Non-pigmented ciliary epithelial cell (primary cell): ENCODE measurements around the gene GCAT.
"Not testable (repeated sequence)": the region's sequence is repeated elsewhere in the genome, so short reads cannot be mapped to it uniquely, and the experiment has no call there.

Experiments
- DNase-seq: peaks from one replicate; pipeline ENCODE4 v3.0.0-alpha.2; 2010; ENCODE audit warnings: low read depth

The GCAT gene

DNA sequence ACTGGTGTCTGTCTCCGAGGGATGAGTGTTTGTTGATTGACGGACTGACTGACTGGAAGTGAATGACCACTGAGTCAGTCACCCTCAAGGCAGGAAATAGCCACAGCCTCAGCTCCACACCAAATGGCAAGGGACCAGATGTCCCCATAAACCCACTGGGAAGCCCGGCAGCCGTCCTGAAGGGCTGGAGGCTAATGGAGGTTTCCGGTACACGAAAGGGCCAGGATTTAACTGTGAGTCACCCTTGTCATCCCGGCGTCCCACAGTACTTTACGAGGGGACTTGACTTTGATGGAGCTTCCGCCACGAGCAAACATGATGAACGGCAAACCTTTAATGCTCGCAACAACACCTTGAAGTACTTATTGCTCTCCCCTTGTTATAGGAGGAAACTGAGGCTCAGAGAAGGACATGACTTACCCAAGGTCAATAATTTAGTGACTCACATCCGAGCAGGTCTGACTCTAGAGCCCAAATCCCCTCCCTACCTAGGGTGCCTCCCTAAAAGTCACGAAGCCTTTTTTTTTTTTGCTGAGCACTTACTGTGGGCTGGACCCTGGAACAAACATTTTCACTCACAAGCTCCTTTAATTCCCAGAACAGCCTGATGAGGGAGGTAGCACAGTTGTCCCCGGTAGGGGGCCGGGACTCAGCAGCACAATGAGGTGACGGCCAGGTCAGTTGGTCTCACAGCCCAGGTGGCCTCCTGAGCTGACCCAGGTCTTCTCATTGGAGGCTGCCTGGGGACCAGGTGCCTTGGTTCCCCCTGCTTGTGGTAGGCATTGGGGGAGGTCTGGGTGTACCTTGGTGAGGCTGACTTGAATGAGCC is 25.2 kb upstream of the GCAT start:
- DNase-seq, result no peak

DNA sequence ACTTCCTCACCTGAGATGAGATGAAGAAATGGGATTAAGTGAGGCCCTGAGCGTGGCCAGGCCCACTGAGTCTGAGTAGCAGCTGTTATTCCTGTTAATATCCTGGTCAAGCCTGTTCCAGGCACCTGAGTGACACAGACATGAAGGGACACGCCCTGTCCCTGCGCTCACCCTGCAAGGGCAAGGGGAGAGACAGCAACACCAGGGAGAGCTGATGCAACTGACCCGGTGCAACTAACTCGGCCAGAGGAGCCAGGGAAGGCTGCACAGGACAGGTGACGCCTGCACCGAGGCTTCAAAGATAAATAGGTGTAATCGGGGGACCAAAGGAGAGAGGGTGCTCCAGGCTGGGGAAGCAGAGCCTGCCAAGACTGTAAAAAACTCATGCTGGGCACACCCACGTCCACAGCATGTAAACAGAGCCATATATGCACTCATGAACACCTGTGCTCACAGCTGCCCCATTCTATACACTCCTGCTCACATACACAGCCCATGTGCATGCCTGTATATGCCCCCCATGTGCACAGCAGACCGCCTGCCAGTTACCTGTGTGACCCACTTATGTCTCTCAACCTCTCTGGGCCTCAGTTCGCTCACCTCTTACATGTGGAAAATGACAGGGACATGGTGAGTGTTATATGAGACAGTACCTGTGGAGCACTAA is 22.8 kb upstream of the GCAT start:
- no peak for DNase-seq

DNA sequence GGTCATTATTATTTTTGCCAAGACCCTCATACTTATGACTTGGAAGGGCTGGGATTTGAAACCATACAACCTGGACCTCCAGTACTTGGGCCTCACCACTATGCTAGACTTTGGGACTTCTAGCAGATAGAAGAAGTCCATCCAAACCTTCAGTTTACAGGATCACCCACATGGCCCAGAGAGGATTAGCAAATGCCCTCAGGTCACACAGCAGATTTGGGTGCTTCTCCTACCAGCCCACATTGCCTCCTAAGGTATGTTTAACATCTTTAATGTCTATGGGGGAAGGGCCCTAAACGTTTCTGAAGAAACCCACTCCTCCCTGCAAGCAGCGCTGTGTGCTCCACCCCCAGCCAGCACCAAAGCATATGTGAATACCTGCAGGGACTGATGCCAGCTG is 17.5 kb upstream of the GCAT start:
- DNase-seq, result no peak

DNA sequence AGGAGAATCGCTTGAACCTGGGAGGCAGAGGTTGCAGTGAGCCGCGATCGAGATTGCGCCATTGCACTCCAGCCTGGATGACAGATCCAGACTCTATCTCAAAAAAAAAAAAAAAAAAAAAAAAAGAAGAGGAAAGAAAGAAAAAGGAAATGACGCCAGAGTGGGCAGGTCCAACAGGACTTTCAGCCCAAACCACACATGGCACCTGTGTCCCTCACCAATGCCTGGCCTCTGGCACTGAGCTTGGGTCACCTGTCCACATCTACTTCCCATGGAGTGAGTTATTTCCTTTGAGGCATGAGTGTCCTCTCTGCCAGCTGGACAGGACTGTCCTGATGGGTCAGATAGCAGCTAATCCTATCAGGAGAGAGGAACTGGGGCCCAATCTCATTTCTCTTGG is 15.2 kb upstream of the GCAT start:
- no peak for DNase-seq

DNA sequence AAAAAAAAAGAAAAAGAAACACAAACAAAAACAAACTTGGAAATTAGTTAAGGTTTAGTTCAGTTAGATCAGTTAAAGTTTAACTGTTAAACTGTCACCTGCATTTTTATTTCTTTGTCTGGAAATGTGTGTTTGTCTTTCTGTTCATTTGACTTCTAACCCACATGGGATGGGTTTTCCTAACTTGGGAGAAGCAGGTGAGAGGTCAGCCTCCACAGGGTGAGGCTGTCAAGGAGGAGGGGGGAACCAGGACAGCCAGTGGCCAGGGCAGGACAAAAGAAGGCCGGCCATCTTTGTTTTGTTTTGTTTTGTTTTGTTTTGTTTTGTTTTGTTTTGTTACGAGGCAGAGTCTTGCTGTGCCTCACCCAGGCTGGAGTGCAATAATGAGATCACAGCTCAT is 13.4 kb upstream of the GCAT start:
- no peak for DNase-seq

DNA sequence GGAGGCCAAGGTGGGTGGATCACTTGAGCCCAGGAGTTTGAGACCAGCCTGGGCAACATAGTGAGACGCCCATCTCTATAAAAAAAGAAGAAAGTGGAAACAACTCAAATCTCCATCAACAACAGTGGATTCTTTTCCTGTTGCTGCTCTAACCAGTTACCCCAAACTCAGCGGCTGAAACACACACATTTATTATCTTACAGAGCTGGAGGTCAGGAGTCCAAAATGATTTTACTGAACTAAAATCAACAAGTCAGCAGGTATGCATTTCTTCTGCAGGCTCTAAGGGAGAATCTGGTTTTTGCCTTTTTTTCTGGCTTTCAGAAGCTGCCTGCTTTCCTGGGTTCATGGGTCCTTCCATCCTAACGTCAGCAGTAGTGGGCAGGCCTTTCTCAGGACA is 11.7 kb upstream of the GCAT start:
- DNase-seq, result no peak

DNA sequence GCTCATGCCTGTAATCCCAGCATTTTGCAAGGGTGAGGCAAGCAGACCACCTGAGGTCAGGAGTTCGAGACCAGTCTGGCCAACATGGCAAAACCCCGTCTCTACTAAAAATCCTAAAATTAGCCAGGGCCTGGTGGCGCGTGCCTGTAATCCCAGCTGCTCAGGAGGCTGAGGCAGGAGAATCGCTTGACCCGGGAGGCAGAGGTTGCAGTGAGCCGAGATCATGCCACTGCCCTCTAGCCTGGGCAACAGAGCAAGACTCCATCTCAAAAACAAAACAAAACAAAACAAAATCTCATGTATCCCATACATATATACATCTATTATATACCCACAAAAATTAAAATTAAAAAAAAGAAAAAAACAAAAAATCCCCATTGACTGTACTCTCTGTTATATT is 10.5 kb upstream of the GCAT start:
- DNase-seq, result not testable (repeated sequence)

DNA sequence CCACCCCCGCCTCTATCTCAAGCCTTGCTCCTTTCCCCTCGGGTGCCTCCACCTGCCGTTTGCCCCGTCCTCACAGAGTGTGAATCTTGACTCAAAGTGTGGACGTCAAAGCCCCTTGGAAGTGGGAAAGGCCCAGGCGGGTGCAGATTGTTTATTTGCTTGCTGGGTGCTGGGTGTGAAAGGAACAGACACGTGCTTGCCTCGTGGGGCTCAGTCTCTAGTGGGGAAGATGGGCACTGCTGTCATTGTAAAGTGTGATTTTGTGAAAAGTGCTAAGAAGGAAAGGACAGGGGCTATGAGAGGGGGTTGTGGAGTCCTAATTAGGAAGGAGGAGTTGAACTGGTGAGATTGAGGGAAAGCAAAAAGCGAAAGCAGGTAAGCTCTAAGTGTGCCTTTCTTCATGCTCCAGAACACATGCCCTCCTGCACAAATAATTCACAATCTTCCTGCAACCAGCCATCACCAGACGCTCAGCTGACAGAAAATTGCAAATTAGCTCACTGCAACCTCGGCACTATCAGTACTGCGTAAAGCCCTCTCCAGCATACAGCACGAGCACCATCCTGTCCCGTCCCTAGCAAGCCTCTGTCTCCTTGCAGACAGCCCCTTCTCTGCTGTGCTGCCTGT is 9.7 kb upstream of the GCAT start:
- no peak for DNase-seq

DNA sequence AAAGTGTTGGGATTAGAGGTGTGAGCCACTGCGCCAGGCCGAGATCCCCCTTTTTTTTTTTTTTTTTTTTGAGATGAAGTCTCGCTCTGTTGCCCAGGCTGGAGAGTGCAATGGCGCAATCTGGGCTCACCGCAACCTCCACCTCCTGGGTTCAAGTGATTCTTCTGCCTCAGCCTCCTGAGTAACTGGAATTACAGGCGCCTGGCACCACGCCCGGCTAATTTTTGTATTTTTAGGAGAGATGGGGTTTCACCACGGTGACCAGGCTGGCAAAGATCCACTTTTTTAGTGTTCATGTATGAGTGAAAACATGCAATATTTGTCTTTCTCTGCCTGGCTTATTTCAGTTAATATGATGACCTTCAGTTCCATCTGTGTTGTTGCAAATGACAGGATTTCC is 7.8 kb upstream of the GCAT start:
- not testable (repeated sequence) for DNase-seq

DNA sequence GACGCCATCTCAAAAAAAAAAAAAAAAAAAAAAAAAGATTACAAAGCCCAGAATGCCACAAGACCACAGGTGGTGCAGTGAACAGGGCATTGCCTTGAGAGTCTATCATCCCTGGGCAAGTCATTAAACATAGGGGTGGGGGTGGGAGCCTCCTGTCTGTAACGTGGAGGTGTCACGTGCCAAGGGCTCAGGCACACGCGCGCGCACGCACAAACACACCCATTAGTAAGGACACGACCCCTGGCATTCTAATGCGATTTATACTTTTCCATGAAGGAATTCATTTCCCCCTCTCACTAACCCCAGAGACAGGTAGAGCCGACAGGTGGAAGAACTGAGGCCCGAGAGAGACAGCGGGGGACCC is 5.8 kb upstream of the GCAT start:
- DNase-seq, result no peak

DNA sequence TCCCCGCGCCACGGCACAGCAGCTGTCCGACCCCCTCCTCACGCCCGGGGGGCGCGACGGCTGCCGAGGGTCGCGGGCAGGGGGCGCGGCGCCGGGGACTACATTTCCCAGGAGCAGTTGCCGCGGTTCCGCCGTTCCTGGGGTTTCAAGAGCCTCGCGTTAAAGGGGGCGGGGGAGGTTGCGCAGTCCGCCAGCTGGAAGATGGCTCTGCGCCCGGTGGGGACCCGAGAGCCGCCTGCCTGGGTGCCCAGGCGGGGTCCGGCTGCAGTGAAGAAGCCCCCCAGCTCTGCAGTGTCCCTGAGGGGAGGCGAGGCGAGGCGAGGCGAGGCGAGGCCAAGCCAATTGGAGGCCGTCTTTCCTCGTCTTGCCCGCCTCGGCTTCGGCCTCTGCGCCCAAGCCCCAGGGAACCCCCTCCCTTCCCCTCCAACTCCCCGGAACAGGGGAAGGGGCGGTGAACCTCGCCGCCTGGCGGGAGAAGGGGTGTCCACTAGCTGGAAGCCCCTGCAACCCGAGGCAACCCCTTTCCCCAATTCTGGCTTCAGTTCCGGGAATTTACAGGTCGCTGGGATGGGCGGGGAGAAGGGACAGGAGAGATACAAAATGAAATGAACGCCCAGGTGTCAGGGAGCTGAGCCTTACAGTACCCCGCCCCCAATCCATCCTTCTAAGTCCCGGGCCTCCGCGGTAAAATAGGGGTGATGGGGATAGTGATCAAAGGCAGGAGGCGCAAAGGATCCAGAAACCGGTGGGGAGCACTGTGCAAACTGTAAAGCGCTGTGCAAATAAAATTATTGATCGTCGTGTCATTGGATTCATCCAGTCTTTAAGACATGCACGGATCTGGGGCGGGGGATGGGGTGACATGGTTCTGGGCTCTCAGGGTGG is 5.2 kb upstream of the GCAT start:
- DNase-seq, result no peak

DNA sequence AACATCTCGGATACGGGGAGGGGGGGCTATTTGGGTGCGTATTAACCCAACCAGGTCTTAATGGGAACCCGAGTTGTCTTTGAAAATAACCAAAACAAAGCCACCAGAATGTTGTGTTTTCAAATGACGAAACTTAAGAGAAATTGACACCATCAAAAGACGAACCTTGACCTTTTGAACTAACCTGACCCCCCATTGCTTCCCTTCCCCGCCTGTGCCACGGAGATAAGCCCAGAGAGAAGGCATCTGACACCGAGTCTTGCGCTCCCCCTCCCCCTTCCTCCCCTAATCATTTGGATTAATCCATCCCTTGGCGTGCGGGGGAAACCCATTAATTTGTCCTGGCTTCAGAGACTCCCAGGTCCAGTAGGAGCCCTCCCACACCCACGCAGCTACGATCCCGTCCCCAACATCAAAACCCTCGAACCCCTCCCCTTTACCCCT is 4.5 kb upstream of the GCAT start:
- DNase-seq, result no peak

DNA sequence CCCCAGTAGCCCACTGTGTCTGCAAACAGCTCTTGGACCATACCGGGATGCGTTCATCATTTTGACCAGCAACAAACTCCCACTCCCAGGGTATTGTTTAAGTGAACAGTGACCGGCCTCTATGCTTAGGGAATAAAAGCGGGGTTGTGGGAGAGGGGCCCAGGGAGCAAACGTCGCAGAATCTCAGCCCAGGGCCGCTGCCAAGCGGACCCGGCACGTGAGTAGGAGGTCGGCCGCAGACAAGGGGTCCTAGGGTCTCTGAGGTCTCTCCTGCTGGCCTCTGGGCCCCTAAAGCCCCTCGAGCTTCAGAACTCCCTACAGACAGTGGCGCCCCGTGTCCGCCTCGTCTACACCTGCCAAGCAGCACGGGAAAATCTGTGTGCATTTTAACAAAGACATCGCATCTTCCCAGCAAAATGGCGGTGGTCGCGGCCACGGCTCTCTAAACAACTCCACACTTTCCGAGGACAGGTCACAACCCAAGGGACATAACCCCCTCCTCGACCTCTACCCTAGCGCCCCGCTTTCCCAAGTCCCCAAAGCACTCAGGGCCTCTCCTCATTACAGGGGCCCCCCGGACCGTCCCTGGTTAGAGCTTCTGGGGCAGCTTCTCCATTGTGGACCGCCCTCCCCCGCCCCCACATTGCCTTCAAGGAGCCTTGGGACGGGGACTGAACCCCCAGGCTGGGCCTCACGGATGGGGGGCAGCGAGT is 3.9 kb upstream of the GCAT start:
- no peak for DNase-seq

DNA sequence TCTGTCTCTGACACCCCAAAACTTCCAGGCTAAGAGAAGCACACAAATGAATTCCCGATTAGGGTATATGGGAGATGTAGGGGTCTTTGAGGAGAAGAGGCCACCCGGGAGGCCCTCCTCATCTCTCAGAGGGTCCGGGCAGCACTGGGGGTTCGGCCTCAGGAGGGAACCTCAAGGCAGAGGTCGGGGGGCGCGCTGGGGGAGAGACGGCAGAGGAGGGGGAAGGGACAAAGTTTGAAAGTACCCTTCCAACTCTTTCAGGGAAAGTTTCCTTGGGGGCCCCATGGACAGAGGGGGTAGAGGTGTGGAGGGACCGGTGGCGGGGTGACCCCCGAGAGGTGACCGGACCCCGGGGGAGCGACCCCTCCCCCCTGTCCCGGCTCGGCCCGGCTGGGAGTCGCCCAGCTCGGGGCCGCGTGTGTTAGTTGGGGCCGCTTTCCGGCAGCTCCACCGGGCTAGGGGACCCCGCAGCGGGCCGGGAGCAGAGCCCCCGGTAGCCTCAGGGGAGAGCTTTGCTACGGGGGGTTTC is 3.3 kb upstream of the GCAT start:
- no peak for DNase-seq

DNA sequence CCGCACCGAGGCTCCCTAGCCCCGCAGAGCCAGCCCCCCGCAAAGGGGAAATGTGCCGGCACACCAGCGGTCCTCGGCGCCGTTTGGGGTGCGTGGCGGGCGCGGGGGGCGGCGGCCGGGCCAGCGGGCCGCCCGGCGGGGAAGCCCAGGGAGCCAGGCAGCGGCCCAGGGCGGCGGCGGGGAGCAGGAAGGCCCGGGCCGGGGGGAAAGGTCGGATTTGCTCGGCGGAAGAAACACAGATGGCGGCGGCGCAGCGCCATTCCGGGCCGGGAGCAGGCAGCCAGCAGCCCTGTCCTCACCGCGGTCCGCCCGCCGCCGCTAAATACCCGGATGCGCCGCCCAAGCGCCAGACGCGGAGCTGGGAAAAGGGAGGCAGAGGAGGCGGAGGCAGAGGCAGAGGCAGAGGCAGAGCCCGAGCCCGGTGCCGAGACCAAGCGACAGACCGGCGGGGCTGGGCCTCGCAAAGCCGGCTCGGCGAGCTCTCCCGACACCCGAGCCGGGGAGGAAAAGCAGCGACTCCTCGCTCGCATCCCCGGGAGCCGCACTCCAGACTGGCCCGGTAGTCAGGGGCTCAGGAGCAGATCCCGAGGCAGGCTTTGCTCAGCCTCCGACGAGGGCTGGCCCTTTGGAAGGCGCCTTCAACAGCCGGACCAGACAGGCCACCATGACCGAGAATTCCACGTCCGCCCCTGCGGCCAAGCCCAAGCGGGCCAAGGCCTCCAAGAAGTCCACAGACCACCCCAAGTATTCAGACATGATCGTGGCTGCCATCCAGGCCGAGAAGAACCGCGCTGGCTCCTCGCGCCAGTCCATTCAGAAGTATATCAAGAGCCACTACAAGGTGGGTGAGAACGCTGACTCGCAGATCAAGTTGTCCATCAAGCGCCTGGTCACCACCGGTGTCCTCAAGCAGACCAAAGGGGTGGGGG is 2.6 kb upstream of the GCAT start:
- DNase-seq, result no peak

DNA sequence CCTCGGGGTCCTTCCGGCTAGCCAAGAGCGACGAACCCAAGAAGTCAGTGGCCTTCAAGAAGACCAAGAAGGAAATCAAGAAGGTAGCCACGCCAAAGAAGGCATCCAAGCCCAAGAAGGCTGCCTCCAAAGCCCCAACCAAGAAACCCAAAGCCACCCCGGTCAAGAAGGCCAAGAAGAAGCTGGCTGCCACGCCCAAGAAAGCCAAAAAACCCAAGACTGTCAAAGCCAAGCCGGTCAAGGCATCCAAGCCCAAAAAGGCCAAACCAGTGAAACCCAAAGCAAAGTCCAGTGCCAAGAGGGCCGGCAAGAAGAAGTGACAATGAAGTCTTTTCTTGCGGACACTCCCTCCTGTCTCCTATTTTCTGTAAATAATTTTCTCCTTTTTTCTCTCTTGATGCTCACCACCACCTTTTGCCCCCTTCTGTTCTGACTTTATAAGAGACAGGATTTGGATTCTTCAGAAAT is 1.9 kb upstream of the GCAT start:
- DNase-seq, result no peak

DNA sequence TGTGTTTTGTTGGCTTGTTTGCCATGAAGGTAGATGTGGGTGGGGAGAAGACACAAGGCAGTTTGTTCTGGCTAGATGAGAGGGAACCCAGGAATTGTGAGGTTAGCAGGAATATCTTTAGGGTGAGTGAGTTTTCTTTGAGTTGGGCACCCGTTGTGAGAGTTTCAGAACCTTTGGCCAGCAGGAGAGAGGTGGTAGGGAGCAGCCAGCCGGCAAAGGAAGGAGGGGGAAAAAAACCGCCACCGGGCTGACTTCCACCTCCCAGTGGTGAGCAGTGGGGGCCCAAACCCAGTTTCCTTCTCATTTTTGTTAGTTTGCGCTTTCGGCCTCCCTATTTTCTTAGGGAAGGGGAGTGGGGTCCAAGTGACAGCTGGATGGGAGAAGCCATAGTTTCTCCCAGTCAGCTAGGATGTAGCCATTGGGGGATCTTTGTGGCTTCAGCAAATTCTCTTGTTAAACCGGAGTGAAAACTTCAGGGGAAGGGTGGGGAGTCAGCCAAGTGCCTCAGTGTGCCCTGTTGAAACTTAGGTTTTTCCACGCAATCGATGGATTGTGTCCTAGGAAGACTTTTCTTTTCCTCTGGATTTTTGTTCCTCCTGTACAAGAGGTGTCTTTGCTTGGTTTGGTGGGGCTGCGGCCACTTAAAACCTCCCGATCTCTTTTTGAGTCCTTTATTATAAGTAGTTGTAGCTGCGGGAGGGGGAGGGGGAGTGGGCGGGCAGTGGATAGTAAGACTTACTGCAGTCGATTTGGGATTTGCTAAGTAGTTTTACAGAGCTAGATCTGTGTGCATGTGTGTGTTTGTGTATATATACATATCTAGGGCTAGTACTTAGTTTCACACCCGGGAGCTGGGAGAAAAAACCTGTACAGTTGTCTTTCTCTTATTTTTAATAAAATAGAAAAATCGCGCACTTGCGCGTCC is 1.1 kb upstream of the GCAT start:
- no peak for DNase-seq

DNA sequence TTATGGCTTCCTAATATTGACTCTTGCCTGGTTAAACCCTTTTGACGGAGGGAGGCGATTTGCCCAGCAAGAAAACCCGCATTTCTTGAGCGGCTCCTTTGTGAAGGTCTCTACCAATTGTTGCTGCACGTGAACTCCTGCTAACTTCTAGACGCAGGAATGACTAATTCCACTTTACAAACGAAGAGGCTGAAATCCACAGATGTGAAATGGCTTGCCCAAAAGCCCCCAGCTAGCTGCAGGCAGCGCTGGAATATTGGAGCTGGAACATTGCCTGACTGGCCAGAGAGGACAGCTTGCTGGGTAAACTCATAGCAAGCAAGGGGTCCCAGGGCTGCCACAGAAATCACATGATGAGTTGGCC is 542 bp downstream of the GCAT start:
- no peak for DNase-seq

DNA sequence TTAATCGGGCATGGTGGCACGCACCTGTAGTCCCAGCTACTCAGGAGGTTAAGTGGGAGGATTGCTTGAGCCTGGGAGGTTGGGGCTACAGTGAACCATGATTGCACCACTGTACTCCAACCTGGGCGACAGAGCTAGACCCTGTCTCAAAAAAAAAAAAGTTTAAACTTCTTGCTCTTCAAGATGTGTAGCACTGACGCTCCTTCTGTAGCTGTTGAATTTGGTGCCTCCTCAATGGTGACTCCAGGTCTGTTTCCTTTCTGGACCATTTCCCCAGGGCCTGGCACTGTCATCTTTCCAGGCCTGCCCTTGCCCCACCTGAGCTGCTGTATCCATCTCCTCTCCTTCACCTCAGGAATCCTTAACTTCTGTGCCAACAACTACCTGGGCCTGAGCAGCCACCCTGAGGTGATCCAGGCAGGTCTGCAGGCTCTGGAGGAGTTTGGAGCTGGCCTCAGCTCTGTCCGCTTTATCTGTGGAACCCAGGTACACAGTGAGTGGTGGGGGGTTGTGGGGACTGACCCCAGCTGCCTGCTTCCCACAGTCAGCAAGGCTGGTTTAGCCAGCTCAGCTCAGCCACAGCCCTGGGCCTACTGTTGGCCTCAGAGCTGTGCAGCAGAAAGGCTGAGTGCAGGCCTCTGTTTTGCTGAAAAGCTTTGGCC is 2.1 kb downstream of the GCAT start:
- DNase-seq, result no peak
